IMR-90 (cell line): ENCODE data around the gene A1BG. TPM values are rescaled to one million over a fixed set of nuclear protein-coding genes. Genes with fewer than 3 reads are reported as not detected.

Experiments used
- ATAC-seq: fragments of 200-7000 bp; cut with Tn5 transposase; 2 replicates; pipeline ENCODE4 v1.9.1; 2020; ENCODE audit warnings: low read depth, mild to moderate bottlenecking, moderate library complexity
- Bru-seq: library from RNA; stranded (reverse); fragments of 400-500 nt; gene quantifications from one replicate; lab custom pipeline; 2021; lab: Mats Ljungman, UMichigan
- BruChase-seq, 2 experiments: library from RNA; stranded (reverse); fragments of 400-500 nt; gene quantifications; one replicate each; lab custom pipeline; 2021; lab: Mats Ljungman, UMichigan
- BruUV-seq: library from RNA; stranded (reverse); fragments of 400-500 nt; replicated peaks from 2 replicates; lab custom pipeline; 2021; lab: Mats Ljungman, UMichigan
- CTCF ChIA-PET: fragments of 300-600 bp; formaldehyde crosslinking; extraction: SDS; loops from one replicate; lab custom pipeline; 2021; ENCODE audit warnings: antibody characterized with exemption; lab: Yijun Ruan, JAX
- POLR2A ChIA-PET: fragments of 300-600 bp; sonication (Branson Sonifier 250); formaldehyde crosslinking; loops from one replicate; lab custom pipeline; 2022; ENCODE audit warnings: antibody characterized with exemption; ENCODE audit not compliant: unreplicated experiment; lab: Charles Lee
- DNase-seq: peaks from one replicate; pipeline ENCODE4 v3.0.0; 2013
- H2AFZ ChIP-seq: replicated peaks from 2 replicates; pipeline ENCODE3; 2013; ENCODE audit warnings: low read length, mild to moderate bottlenecking; ENCODE audit not compliant: poor library complexity
- H2AK5ac ChIP-seq: 2 replicates; pipeline ENCODE4 v1.6.1; 2013; ENCODE audit warnings: low read depth, low read length, inconsistent platforms
- H2AK9ac ChIP-seq: replicated peaks from 2 replicates; pipeline ENCODE3; 2013; ENCODE audit warnings: mild to moderate bottlenecking, low read depth, low read length, moderate library complexity; ENCODE audit not compliant: poor library complexity
- H2BK120ac ChIP-seq: 2 replicates; pipeline ENCODE4 v1.6.1; 2013; ENCODE audit warnings: low read depth, low read length, inconsistent platforms
- H2BK15ac ChIP-seq: 3 replicates; pipeline ENCODE4 v1.6.1; 2013; ENCODE audit warnings: low read depth, low read length, inconsistent platforms
- H2BK20ac ChIP-seq: 2 replicates; pipeline ENCODE4 v1.6.1; 2013; ENCODE audit warnings: low read depth, mild to moderate bottlenecking, inconsistent platforms, low read length, moderate library complexity
- H2BK5ac ChIP-seq: 2 replicates; pipeline ENCODE4 v1.6.1; 2013; ENCODE audit warnings: mild to moderate bottlenecking, low read depth, low read length, inconsistent platforms; ENCODE audit not compliant: poor library complexity, severe bottlenecking
- H3K14ac ChIP-seq: replicated peaks from 2 replicates; pipeline ENCODE4 v1.6.1; 2013; ENCODE audit warnings: low read depth, low read length, inconsistent platforms
- H3K18ac ChIP-seq: 2 replicates; pipeline ENCODE4 v1.6.1; 2013; ENCODE audit warnings: low read depth, low read length, control low read depth
- H3K23ac ChIP-seq: 2 replicates; pipeline ENCODE4 v1.6.1; 2013; ENCODE audit warnings: low read depth, low read length, inconsistent platforms
- H3K27ac ChIP-seq: 2 replicates; pipeline ENCODE4 v1.5.1; 2013; ENCODE audit warnings: mild to moderate bottlenecking, control low read depth, low read length; ENCODE audit not compliant: insufficient read depth
- H3K27me3 ChIP-seq: 2 replicates; pipeline ENCODE4 v1.6.1; 2013; ENCODE audit warnings: low read length; ENCODE audit not compliant: control insufficient read depth, insufficient read depth
- H3K36me3 ChIP-seq: 2 replicates; pipeline ENCODE4 v1.6.1; 2013; ENCODE audit warnings: low read length, mixed read lengths; ENCODE audit not compliant: control insufficient read depth, insufficient read depth
- H3K4ac ChIP-seq: 2 replicates; pipeline ENCODE4 v1.6.1; 2013; ENCODE audit warnings: low read depth, low read length, inconsistent platforms
- H3K4me1 ChIP-seq: 2 replicates; pipeline ENCODE4 v1.6.1; 2013; ENCODE audit warnings: low read length, mixed read lengths; ENCODE audit not compliant: control insufficient read depth, insufficient read depth
- H3K4me2 ChIP-seq: 2 replicates; pipeline ENCODE4 v1.6.1; 2013; ENCODE audit warnings: low read depth, mild to moderate bottlenecking, control low read depth, low read length, moderate library complexity
- H3K4me3 ChIP-seq: 2 replicates; pipeline ENCODE4 v1.5.1; 2013; ENCODE audit warnings: low read depth, mild to moderate bottlenecking, control low read depth, low read length, moderate library complexity; ENCODE audit not compliant: insufficient read depth
- H3K56ac ChIP-seq: 2 replicates; pipeline ENCODE4 v1.6.1; 2013; ENCODE audit warnings: low read length, inconsistent platforms; ENCODE audit not compliant: insufficient read depth; ENCODE audit errors: extremely low read depth
- H3K79me1 ChIP-seq, 2 experiments: 2 replicates each; pipeline ENCODE4 v1.6.1; 2013; ENCODE audit warnings: low read length in 2 of 2, inconsistent platforms in 1 of 2, low read depth in 1 of 2
- H3K9ac ChIP-seq: 2 replicates; pipeline ENCODE4 v1.6.1; 2013; ENCODE audit warnings: low read depth, low read length, control low read depth
- H3K9me1 ChIP-seq: 2 replicates; pipeline ENCODE4 v1.6.1; 2013; ENCODE audit warnings: low read length, inconsistent platforms; ENCODE audit not compliant: insufficient read depth
- H3K9me3 ChIP-seq: 2 replicates; pipeline ENCODE4 v1.6.1; 2013; ENCODE audit warnings: low read length; ENCODE audit not compliant: control insufficient read depth, insufficient read depth
- H4K20me1 ChIP-seq: 2 replicates; pipeline ENCODE4 v1.6.1; 2013; ENCODE audit warnings: low read length, inconsistent platforms; ENCODE audit not compliant: insufficient read depth
- H4K5ac ChIP-seq: 2 replicates; pipeline ENCODE4 v1.6.1; 2013; ENCODE audit warnings: mild to moderate bottlenecking, low read depth, low read length, control low read depth
- H4K8ac ChIP-seq, 2 experiments: 2 replicates each; pipeline ENCODE4 v1.6.1; 2013; ENCODE audit warnings: low read depth in 2 of 2, low read length in 2 of 2, control low read depth in 1 of 2, inconsistent platforms in 1 of 2
- H4K91ac ChIP-seq: 2 replicates; pipeline ENCODE4 v1.6.1; 2013; ENCODE audit warnings: low read depth, low read length, inconsistent platforms; ENCODE audit not compliant: insufficient read depth
- CEBPB ChIP-seq: IDR thresholded peaks from 2 replicates; pipeline ENCODE4 v1.6.1; 2012; ENCODE audit warnings: low read depth, low read length, improper control_type of control experiment
- CHD1 ChIP-seq: IDR thresholded peaks from 2 replicates; pipeline ENCODE4 v1.6.1; 2012; ENCODE audit warnings: low read depth, low read length, improper control_type of control experiment
- CTCF ChIP-seq: conservative IDR thresholded peaks from 2 replicates; pipeline ENCODE4 v1.5.1; 2012; ENCODE audit warnings: mild to moderate bottlenecking, low read depth, low read length, improper control_type of control experiment
- ELK1 ChIP-seq: fragments of 150-350 bp; IDR thresholded peaks from 2 replicates; pipeline ENCODE4 v1.6.1; 2016; ENCODE audit warnings: low read depth, mild to moderate bottlenecking, low read length, moderate library complexity, borderline replicate concordance
- MAFK ChIP-seq: IDR thresholded peaks from 2 replicates; pipeline ENCODE4 v1.6.1; 2012; ENCODE audit warnings: low read depth, low read length, improper control_type of control experiment
- MXI1 ChIP-seq: IDR thresholded peaks from 2 replicates; pipeline ENCODE4 v1.6.1; 2012; ENCODE audit warnings: low read depth, mild to moderate bottlenecking, low read length, moderate library complexity, borderline replicate concordance
- POLR2A ChIP-seq: IDR thresholded peaks from 2 replicates; pipeline ENCODE4 v1.6.1; 2012; ENCODE audit warnings: mild to moderate bottlenecking, low read depth, low read length
- RAD21 ChIP-seq: IDR thresholded peaks from 2 replicates; pipeline ENCODE4 v1.6.1; 2012; ENCODE audit warnings: low read length, improper control_type of control experiment
- RCOR1 ChIP-seq: IDR thresholded peaks from 2 replicates; pipeline ENCODE4 v1.6.1; 2012; ENCODE audit warnings: mild to moderate bottlenecking, low read length, improper control_type of control experiment; ENCODE audit not compliant: insufficient replicate concordance
- RFX5 ChIP-seq: IDR thresholded peaks from 2 replicates; pipeline ENCODE4 v1.8.0; 2012; ENCODE audit warnings: low read depth, mild to moderate bottlenecking, low read length, moderate library complexity
- USF2 ChIP-seq: fragments of 150-350 bp; IDR thresholded peaks from 2 replicates; pipeline ENCODE4 v1.6.1; 2017; ENCODE audit warnings: mild to moderate bottlenecking, antibody characterized with exemption, low read length, low read depth
- WGBS, 2 experiments: methylation state at CpG; one replicate each; pipeline versions ENCODE4 v1.1.5 to v1.1.7; 2013; ENCODE audit warnings: missing lambda C conversion rate in 2 of 2; ENCODE audit not compliant: insufficient read length in 1 of 2; ENCODE audit errors: extremely low coverage in 2 of 2; 5-methylcytosine and 5-hydroxymethylcytosine counted together
- dilution Hi-C: fragments of 300-500 bp; cut with HindIII; formaldehyde crosslinking; loops from one replicate; pipeline ENCODE4 v1.14.3; 2018; ENCODE audit warnings: low sequenced_read_pairs; ENCODE audit not compliant: unreplicated experiment
- in situ Hi-C: fragments of 300-500 bp; cut with MboI; formaldehyde crosslinking; loops from 3 replicates; pipeline ENCODE4 v1.14.3; 2019; ENCODE audit warnings: low sequenced_read_pairs, inconsistent platforms, mixed read lengths
- intact Hi-C: fragments of 100-400 bp; cut with micrococcal nuclease; formaldehyde crosslinking; loops from 2 replicates; pipeline ENCODE4 v1.10.0; 2022
- long read RNA-seq: library from polyadenylated mRNA; unstranded; transcript quantifications from one replicate; pipeline ENCODE4 v2.0.0, GENCODE V29; 2021; ENCODE audit not compliant: unreplicated experiment
- polyA plus RNA-seq, 3 experiments: library from polyadenylated mRNA; depleted of rRNA; stranded (reverse); fragments of >200 nt; gene quantifications; 2 replicates each; pipeline ENCODE4 v1.2.3, GENCODE V29; 2012; ENCODE audit warnings: low replicate concordance in 1 of 3
- total RNA-seq: library from RNA; depleted of rRNA; stranded (reverse); fragments of >200 nt; gene quantifications from 2 replicates; pipeline ENCODE4 v1.2.3, GENCODE V29; 2012; rRNA removed

Gene A1BG
- total RNA-seq (4.5 and 6.4 TPM in 2 replicates), polyA plus RNA-seq (2012; rRNA removed) (54.5 and 65.7 TPM in 2 replicates), Bru-seq, nascent RNA (percentile 62 among the genes with signal in this experiment), BruChase-seq, experiment 1, labeled RNA remaining after a 6-hour chase (percentile 68 among the genes with signal in this experiment), BruChase-seq, experiment 2, labeled RNA remaining after a 2-hour chase (percentile 63 among the genes with signal in this experiment)
- 40.0 and 43.7 TPM in 2 replicates for polyA plus RNA-seq (2012; cell fraction: cytosol; rRNA removed)
- polyA plus RNA-seq (2012; cell fraction: nucleus; rRNA removed; ENCODE audit: low replicate concordance) = 10.3 and 18.0 TPM in 2 replicates
- long read RNA-seq, transcript A1BG-203 (2 exons, 2,134 nt) = major isoform, 6 of 8 reads
- long read RNA-seq, partial matches to known transcripts = 2 of 8 reads
- long read RNA-seq, other reads (novel, unspliced or antisense) = 0 of 8 reads

- Histone ChIP-seq H3K9me1 (peaks cover 4% of the 10 kb centered on the region; the same call in 1 of the 2 replicates), H2BK20ac (no peak within 1 kb of the TSS), H2BK15ac (no peak within 1 kb of the TSS), H3K56ac (no peak within 1 kb of the TSS), H3K9me3 (no peaks in the 10 kb centered on the region), H3K9ac (no peak within 1 kb of the TSS), H3K27me3 (peaks cover 9% of the 10 kb centered on the region), H4K8ac (no peak within 1 kb of the TSS), H3K4ac (no peak within 1 kb of the TSS), H4K20me1 (peaks cover 8% of the 10 kb centered on the region), H2AK5ac (no peak within 1 kb of the TSS), H3K18ac (no peak within 1 kb of the TSS), H2BK120ac (no peak within 1 kb of the TSS), H2AFZ (no peak within 1 kb of the TSS), H3K4me1 (peaks cover 11% of the 10 kb centered on the region), H3K27ac (no peak within 1 kb of the TSS), H4K5ac (no peak within 1 kb of the TSS), H3K4me2 (no peak within 1 kb of the TSS), H3K23ac (no peak within 1 kb of the TSS), H3K4me3 (no peak within 1 kb of the TSS), H2AK9ac (peak within 1 kb of the TSS; percentile 65), H2BK5ac (no peak within 1 kb of the TSS), H4K91ac (no peak within 1 kb of the TSS), H3K79me1 (peaks cover 5 to 30% of the 10 kb centered on the region in 2 experiments), H3K14ac (no peak within 1 kb of the TSS), H3K36me3 (peaks cover 11% of the 10 kb centered on the region; the same call in 1 of the 2 replicates)
- 93% methylated on average over 9 of the region's 26 CpGs; no CpG with 5 or more reads in 1 of the 2 experiments for WGBS, 2 experiments
- ChIA-PET CTCF (no interaction called here), POLR2A (no interaction called here)
- intact Hi-C loops = no loop called here
- dilution Hi-C loops = no loop called here
- ATAC-seq (no peak), DNase-seq (no peak)
- in situ Hi-C loops = no loop called here
- TF ChIP-seq USF2 (no peak), CHD1 (no peak), MXI1 (no peak), RFX5 (no peak), MAFK (no peak), CEBPB (no peak), RAD21 (no peak), POLR2A (no peak), CTCF (no peak), ELK1 (no peak), RCOR1 (no peak)
- BruUV-seq = no TSS peak
Observed at GRCh38 chr19:58352760-58353671, at the start of gene A1BG. TSS of gene A1BG (minus strand) at chr19:58353492. CDS start at chr19:58353437, 55 bp downstream.
